Stimulated activated naive CD8-positive, alpha-beta T cell treated with anti-CD3 and anti-CD28 coated beads, Interleukin-15, Interleukin-2, amounts not matched to agents 100 ng/mL and 50 ng/mL, for 24 hours (primary cell): ENCODE measurements around the gene FOSL2.

Source experiments
- H3K27ac Mint-ChIP-seq: one replicate; pipeline ENCODE4 v1.8.0; 2021; ENCODE audit warnings: mild to moderate bottlenecking, mixed read lengths
- H3K27me3 Mint-ChIP-seq: one replicate; pipeline ENCODE4 v1.8.0; 2021; ENCODE audit warnings: mixed read lengths
- H3K36me3 Mint-ChIP-seq: one replicate; pipeline ENCODE4 v1.8.0; 2021; ENCODE audit warnings: low read depth, mixed read lengths
- H3K4me1 Mint-ChIP-seq: one replicate; pipeline ENCODE4 v1.8.0; 2021; ENCODE audit warnings: low read depth, mixed read lengths
- H3K4me3 Mint-ChIP-seq: one replicate; pipeline ENCODE4 v1.8.0; 2021; ENCODE audit warnings: mild to moderate bottlenecking, mixed read lengths
- H3K9me3 Mint-ChIP-seq: one replicate; pipeline ENCODE4 v1.8.0; 2021; ENCODE audit warnings: mixed read lengths

The FOSL2 gene

GRCh38 chr2:28352104-28352503 lies 40.6 kb upstream of the FOSL2 start:
- H3K27ac Mint-ChIP-seq: peak overlapping the region; percentile 74
- H3K9me3 Mint-ChIP-seq: no peaks in the 10 kb centered on the region
- H3K4me1 Mint-ChIP-seq: peaks cover 52% of the 10 kb centered on the region
- no peaks in the 10 kb centered on the region for H3K27me3 Mint-ChIP-seq
- H3K36me3 Mint-ChIP-seq: no peaks in the 10 kb centered on the region
- H3K4me3 Mint-ChIP-seq: no peak overlapping the region

GRCh38 chr2:28352610-28353195 lies 40.0 kb upstream of the FOSL2 start:
- H3K27me3 Mint-ChIP-seq: no peaks in the 10 kb centered on the region
- H3K36me3 Mint-ChIP-seq: no peaks in the 10 kb centered on the region
- H3K4me3 Mint-ChIP-seq: no peak overlapping the region
- no peak overlapping the region for H3K27ac Mint-ChIP-seq
- peaks cover 46% of the 10 kb centered on the region for H3K4me1 Mint-ChIP-seq
- no peaks in the 10 kb centered on the region for H3K9me3 Mint-ChIP-seq

DNA sequence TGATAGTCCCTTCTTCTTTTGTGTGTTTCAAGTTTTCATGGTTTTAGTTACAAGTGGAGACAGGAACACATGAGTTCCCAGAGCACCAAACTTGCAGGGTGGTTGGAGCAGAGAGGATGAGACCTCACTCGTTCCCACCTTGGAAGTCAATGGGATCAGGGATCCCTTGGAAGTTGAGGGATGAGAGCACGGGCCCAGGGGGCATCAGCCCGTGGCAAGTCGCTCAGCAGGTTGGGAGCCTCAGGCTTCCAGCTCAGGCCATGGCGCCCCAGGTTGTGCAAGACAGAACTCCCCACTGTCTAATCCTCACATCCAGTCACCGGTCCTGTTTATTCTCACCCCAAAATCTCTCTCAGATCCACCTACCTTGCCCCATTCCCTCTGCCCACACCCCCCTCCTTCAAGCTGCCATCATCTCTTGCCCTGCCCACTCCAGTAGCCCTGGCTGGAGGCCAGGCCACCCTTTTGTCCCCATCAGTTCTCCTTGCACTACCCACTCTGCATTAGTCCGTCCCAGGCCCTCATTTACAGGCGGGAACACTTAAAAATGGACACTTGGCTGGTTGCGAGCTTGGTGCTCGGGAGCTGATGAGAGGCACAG lies 37.6 kb upstream of the FOSL2 start:
- H3K27ac Mint-ChIP-seq: no peak overlapping the region

GRCh38 chr2:28355521-28356094 lies 37.0 kb upstream of the FOSL2 start:
- Mint-ChIP-seq H3K36me3 (peaks cover 5% of the 10 kb centered on the region), H3K4me3 (no peak overlapping the region), H3K4me1 (peaks cover 53% of the 10 kb centered on the region), H3K27ac (peak overlapping the region; percentile 72), H3K27me3 (peaks cover 3% of the 10 kb centered on the region), H3K9me3 (no peaks in the 10 kb centered on the region)

More for the DNA sequence above, 37.6 kb upstream of the FOSL2 start:
- no peak overlapping the region for H3K4me3 Mint-ChIP-seq
- H3K4me1 Mint-ChIP-seq: peaks cover 52% of the 10 kb centered on the region
- H3K27me3 Mint-ChIP-seq: peaks cover 3% of the 10 kb centered on the region
- peaks cover 5% of the 10 kb centered on the region for H3K36me3 Mint-ChIP-seq
- no peaks in the 10 kb centered on the region for H3K9me3 Mint-ChIP-seq

GRCh38 chr2:28356095-28356911 lies 36.4 kb upstream of the FOSL2 start:
- no peaks in the 10 kb centered on the region for H3K9me3 Mint-ChIP-seq
- H3K4me3 Mint-ChIP-seq: no peak overlapping the region
- H3K36me3 Mint-ChIP-seq: peaks cover 5% of the 10 kb centered on the region
- peaks cover 53% of the 10 kb centered on the region for H3K4me1 Mint-ChIP-seq
- H3K27ac Mint-ChIP-seq: peak overlapping the region; percentile 72
- peaks cover 3% of the 10 kb centered on the region for H3K27me3 Mint-ChIP-seq

GRCh38 chr2:28357055-28357454 lies 35.6 kb upstream of the FOSL2 start:
- Mint-ChIP-seq H3K36me3 (peaks cover 5% of the 10 kb centered on the region), H3K4me1 (peaks cover 53% of the 10 kb centered on the region), H3K4me3 (no peak overlapping the region), H3K27ac (no peak overlapping the region), H3K9me3 (no peaks in the 10 kb centered on the region), H3K27me3 (peaks cover 3% of the 10 kb centered on the region)

DNA sequence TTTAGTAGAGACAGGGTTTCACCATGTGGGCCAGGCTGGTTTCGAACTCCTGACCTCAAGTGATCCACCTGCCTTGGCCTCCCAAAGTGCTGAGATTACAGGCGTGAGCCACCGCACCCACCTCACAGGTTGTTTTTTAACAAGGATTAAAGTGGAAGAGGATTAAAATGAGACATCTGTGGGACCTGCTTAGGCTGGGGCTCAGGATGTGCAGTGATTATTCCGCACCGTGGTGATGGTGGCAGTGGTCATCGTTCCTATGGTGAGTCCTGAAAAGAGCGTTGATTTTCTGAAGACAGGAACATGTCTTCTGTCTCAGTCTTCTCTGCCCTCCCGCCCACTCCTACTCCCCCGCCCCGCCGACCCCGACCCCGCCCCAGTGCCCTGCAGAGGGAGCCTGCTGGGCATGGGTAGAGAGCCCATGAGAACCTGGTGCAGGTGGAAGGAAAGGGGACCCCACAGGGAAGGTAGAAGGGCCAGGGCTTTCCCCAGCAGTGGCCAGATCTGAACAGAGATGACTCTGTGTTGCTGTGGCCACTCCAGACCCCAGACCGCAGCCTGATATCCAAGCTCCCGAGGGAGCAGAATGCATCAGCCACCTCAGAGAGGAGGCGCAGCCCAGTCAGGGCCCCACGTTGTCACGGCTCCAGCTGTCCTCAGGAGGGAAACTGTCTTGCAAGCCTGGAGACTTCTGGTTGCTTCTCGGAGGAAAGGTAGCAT lies 34.5 kb upstream of the FOSL2 start:
- H3K27me3 Mint-ChIP-seq: peaks cover 8% of the 10 kb centered on the region
- peak overlapping the region; percentile 99 for H3K27ac Mint-ChIP-seq
- H3K4me3 Mint-ChIP-seq: peak overlapping the region; percentile 84
- H3K9me3 Mint-ChIP-seq: no peaks in the 10 kb centered on the region
- peaks cover 5% of the 10 kb centered on the region for H3K36me3 Mint-ChIP-seq
- H3K4me1 Mint-ChIP-seq: peaks cover 58% of the 10 kb centered on the region

DNA sequence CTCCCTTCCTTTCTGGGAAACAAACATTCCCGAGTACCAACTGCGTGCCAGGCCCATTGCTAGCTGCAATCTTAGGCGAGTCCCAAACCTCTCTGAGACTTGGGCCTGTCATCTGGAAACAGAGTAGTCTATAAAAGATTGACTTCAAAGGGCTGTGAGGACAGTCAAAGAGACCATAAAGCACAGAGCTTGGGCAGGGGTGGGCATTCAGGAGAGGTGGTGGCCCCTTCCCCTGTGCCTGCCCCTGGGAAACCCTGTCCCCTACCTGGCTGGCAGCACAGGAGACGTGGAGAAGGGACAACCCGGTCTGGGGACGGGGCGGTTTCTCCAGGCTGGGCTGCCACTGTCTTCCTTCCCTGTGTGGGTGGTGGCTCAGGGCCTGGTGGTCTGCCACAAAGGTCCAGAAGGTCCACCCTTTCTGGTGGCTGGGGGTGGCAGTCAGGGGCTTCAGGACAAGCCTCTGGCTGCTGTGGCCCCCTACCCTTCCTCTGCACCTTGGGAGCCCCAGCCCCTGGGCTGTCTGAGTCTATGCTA lies 33.9 kb upstream of the FOSL2 start:
- peaks cover 5% of the 10 kb centered on the region for H3K36me3 Mint-ChIP-seq
- H3K27me3 Mint-ChIP-seq: peaks cover 8% of the 10 kb centered on the region
- no peaks in the 10 kb centered on the region for H3K9me3 Mint-ChIP-seq
- peak overlapping the region; percentile 99 for H3K27ac Mint-ChIP-seq
- peak overlapping the region; percentile 84 for H3K4me3 Mint-ChIP-seq
- peaks cover 64% of the 10 kb centered on the region for H3K4me1 Mint-ChIP-seq

- peak overlapping the region; percentile 99 for H3K27ac Mint-ChIP-seq
- H3K4me1 Mint-ChIP-seq: peaks cover 70% of the 10 kb centered on the region
- H3K4me3 Mint-ChIP-seq: peak overlapping the region; percentile 84
- H3K36me3 Mint-ChIP-seq: peaks cover 5% of the 10 kb centered on the region
- H3K27me3 Mint-ChIP-seq: peaks cover 8% of the 10 kb centered on the region
- H3K9me3 Mint-ChIP-seq: no peaks in the 10 kb centered on the region
These were observed 33.2 kb upstream of the FOSL2 start for GRCh38 chr2:28359222-28360057.

DNA sequence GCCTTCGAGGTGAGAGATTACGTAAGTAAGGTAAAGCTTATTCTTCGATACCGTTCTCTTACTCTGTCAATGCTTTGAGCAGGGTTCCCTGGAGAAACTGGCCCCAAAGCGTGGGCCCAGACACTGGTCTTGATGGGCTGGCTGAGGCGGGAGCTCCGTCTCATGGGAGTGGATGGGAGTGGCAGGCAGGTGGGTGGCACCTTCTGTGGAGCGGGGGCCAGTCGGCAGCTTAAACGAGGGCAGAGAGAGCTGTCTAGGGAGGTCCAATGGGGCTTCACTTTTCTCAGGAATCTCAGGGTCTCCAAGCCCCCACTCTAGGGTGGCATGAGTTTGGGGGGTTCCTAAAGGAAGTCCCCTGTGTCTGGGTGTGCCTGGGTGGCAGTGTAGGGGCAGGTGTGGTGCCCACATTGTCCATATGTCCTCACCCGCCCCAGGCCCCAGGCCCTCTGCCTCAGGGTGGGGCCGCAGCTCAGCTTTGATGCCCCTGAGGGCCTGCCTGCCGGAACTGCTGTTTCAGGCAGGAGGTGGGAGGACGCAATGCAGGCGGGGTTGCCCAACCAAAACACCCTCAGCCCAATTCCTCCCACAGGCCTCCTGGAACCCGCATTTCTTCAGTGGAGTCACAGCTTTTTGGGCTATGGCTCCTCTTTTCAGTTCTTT lies 32.5 kb upstream of the FOSL2 start:
- Mint-ChIP-seq H3K4me3 (peak overlapping the region; percentile 32), H3K27ac (peak overlapping the region; percentile 99), H3K27me3 (peaks cover 8% of the 10 kb centered on the region), H3K9me3 (no peaks in the 10 kb centered on the region), H3K36me3 (peaks cover 5% of the 10 kb centered on the region), H3K4me1 (peaks cover 78% of the 10 kb centered on the region)

DNA sequence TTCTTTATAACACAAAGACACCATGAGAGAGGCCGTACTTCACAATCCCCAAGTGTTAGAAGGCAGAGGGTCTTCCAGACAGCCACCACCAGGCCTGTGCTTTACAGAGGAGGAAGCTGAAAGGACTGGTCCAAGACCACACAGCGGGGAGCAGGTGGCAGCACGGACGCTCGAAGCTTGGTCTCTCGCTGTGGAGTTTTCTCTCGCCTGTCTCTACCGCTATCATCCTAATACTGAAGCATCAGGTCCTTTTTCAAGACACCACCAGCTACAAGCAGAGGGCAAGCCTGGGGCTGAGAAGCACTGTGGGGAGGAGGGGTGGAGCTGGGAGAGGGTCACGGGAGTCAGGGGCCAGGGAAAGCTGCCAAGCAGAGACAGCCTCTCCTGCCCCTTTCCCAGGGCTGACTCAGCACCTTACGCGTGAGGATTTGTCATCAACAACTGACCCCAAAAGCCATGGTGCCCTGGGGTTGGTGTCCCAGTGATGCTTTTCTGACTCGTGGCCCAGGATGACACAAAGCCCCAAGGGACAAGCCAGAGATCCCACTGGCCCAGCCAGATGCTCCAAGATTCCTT lies 31.9 kb upstream of the FOSL2 start:
- Mint-ChIP-seq H3K27me3 (peaks cover 8% of the 10 kb centered on the region), H3K4me3 (peak overlapping the region; percentile 20), H3K4me1 (peaks cover 82% of the 10 kb centered on the region)

GRCh38 chr2:28361991-28362710 lies 30.5 kb upstream of the FOSL2 start:
- Mint-ChIP-seq H3K27ac (peak overlapping the region; percentile 24), H3K36me3 (peaks cover 5% of the 10 kb centered on the region), H3K9me3 (no peaks in the 10 kb centered on the region), H3K4me1 (peaks cover 93% of the 10 kb centered on the region), H3K27me3 (peaks cover 8% of the 10 kb centered on the region), H3K4me3 (no peak overlapping the region)

More for the DNA sequence above, 31.9 kb upstream of the FOSL2 start:
- peaks cover 5% of the 10 kb centered on the region for H3K36me3 Mint-ChIP-seq
- H3K27ac Mint-ChIP-seq: peak overlapping the region; percentile 99
- H3K9me3 Mint-ChIP-seq: no peaks in the 10 kb centered on the region
